ENCODE results near the gene PROSER1. TPM values are rescaled to one million over a fixed set of nuclear protein-coding genes. Genes with fewer than 3 reads are reported as not detected.
"Not testable (repeated sequence)": the region's sequence is repeated elsewhere in the genome, so short reads cannot be mapped to it uniquely, and the experiment has no call there.

Gene PROSER1
- total RNA-seq (10 to 100 TPM; 22.4 to 26.4 TPM), polyA plus RNA-seq (10 to 100 TPM in 1 of 2 donors, 1 to 10 TPM in 1; 2.0 to 10.7 TPM)
- long read RNA-seq, donor 1, partial matches to known transcripts, result 4 of 6 reads
- long read RNA-seq, donor 1, other reads (novel, unspliced or antisense), result 2 of 6 reads
- long read RNA-seq, donor 2, partial matches to known transcripts, result 1 of 3 reads
- long read RNA-seq, donor 2, other reads (novel, unspliced or antisense), result 2 of 3 reads

- H3K27me3 ChIP-seq (ENCODE audit: control insufficient read depth in 1 of 2, insufficient read depth in 2 of 2, low read length in 1 of 2), result no peaks in the 10 kb centered on the region
- peak within 1 kb of the TSS in 1 of 2 donors; percentile 64 for H3K27ac ChIP-seq (ENCODE audit: low read depth in 1 of 2, low read length in 2 of 2)
- no peaks in the 10 kb centered on the region for H3K9me3 ChIP-seq (ENCODE audit: control insufficient read depth, low read length)
- H3K36me3 ChIP-seq (ENCODE audit: control insufficient read depth in 1 of 2, insufficient read depth in 2 of 2, low read length in 1 of 2), result no peaks in the 10 kb centered on the region
- H3K4me3 ChIP-seq (ENCODE audit: low read length in 2 of 2), result peak within 1 kb of the TSS; percentile 78 to 100
- intact Hi-C loops (cut with DNase I), result loop anchor here in 1 of 2 donors (10.0 kb wide), 1 partner anchor 617 kb away; the partner anchor contains the start of gene COG6
- WGBS, 2 donors, result 0% methylated on average over 40 to 41 of the region's 41 CpGs
- DNase-seq (peak; percentile 96), ATAC-seq (ENCODE audit: low FRiP score) (peak; percentile 96)
- H3K4me1 ChIP-seq (ENCODE audit: control insufficient read depth in 1 of 2, insufficient read depth in 2 of 2, low read length in 2 of 2), result no peaks in the 10 kb centered on the region
These were observed at the start of gene PROSER1, which contains the start of gene NHLRC3 for GRCh38 chr13:39037880-39038568. TSS of gene PROSER1 (minus strand) at chr13:39038089. CDS start at chr13:39037242, 847 bp downstream. TSS of gene NHLRC3 (plus strand) at chr13:39038456. CDS start at chr13:39038640, 184 bp downstream.

GRCh38 chr13:39086251-39086945 is 48.5 kb upstream of the PROSER1 start:
- H3K4me1 ChIP-seq (ENCODE audit: control insufficient read depth in 1 of 2, insufficient read depth in 2 of 2, low read length in 2 of 2); DNase-seq; H3K27ac ChIP-seq (ENCODE audit: low read depth in 1 of 2, low read length in 2 of 2); intact Hi-C loops (cut with DNase I); H3K4me3 ChIP-seq (ENCODE audit: low read length in 2 of 2); H3K27me3 ChIP-seq (ENCODE audit: control insufficient read depth in 1 of 2, insufficient read depth in 2 of 2, low read length in 1 of 2); H3K36me3 ChIP-seq (ENCODE audit: control insufficient read depth in 1 of 2, insufficient read depth in 2 of 2, low read length in 1 of 2); H3K9me3 ChIP-seq (ENCODE audit: control insufficient read depth, low read length); ATAC-seq (ENCODE audit: low FRiP score): not testable (repeated sequence)
- WGBS, 2 donors, result 44 to 56% methylated on average over 1 of the region's 1 CpG

GRCh38 chr13:39073983-39074382 is 36.1 kb upstream of the PROSER1 start:
- ATAC-seq (ENCODE audit: low FRiP score) (no peak), DNase-seq (no peak)
- Histone ChIP-seq H3K4me1 (ENCODE audit: control insufficient read depth in 1 of 2, insufficient read depth in 2 of 2, low read length in 2 of 2) (no peaks in the 10 kb centered on the region), H3K9me3 (ENCODE audit: control insufficient read depth, low read length) (no peaks in the 10 kb centered on the region), H3K27ac (ENCODE audit: low read depth in 1 of 2, low read length in 2 of 2) (no peak overlapping the region), H3K4me3 (ENCODE audit: low read length in 2 of 2) (no peak overlapping the region), H3K36me3 (ENCODE audit: control insufficient read depth in 1 of 2, insufficient read depth in 2 of 2, low read length in 1 of 2) (no peaks in the 10 kb centered on the region), H3K27me3 (ENCODE audit: control insufficient read depth in 1 of 2, insufficient read depth in 2 of 2, low read length in 1 of 2) (no peaks in the 10 kb centered on the region)
- intact Hi-C loops (cut with DNase I), result no loop called here
- 46 to 47% methylated on average over 3 of the region's 3 CpGs for WGBS, 2 donors

DNA sequence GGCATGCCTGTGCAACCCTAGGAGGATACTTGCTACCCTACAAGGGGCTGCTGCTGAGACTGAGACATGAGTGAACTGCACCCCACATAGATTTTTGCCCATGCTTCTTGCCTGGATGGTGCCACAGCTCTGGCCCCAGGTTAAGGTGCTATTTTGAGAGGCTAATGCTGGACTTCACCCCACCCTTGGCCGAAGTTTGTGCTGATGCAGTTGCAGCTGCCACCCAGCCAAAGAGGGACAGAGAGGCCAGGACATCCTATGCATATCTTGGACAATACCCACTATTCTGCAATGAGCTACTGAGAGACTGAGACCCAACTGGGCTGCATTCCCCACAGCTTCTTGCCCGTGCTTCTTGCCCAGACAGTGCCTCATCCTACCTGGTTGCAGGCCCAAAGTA is 35.0 kb upstream of the PROSER1 start:
- ATAC-seq (ENCODE audit: low FRiP score) (no peak), DNase-seq (no peak)
- H3K27me3 ChIP-seq (ENCODE audit: control insufficient read depth in 1 of 2, insufficient read depth in 2 of 2, low read length in 1 of 2), result no peaks in the 10 kb centered on the region
- H3K4me1 ChIP-seq (ENCODE audit: control insufficient read depth in 1 of 2, insufficient read depth in 2 of 2, low read length in 2 of 2), result no peaks in the 10 kb centered on the region
- H3K27ac ChIP-seq (ENCODE audit: low read depth in 1 of 2, low read length in 2 of 2), result no peak overlapping the region
- no peak overlapping the region for H3K4me3 ChIP-seq (ENCODE audit: low read length in 2 of 2)
- no peaks in the 10 kb centered on the region for H3K9me3 ChIP-seq (ENCODE audit: control insufficient read depth, low read length)
- H3K36me3 ChIP-seq (ENCODE audit: control insufficient read depth in 1 of 2, insufficient read depth in 2 of 2, low read length in 1 of 2), result no peaks in the 10 kb centered on the region
- 50 to 63% methylated on average over 2 of the region's 2 CpGs for WGBS, 2 donors
- intact Hi-C loops (cut with DNase I), result no loop called here

DNA sequence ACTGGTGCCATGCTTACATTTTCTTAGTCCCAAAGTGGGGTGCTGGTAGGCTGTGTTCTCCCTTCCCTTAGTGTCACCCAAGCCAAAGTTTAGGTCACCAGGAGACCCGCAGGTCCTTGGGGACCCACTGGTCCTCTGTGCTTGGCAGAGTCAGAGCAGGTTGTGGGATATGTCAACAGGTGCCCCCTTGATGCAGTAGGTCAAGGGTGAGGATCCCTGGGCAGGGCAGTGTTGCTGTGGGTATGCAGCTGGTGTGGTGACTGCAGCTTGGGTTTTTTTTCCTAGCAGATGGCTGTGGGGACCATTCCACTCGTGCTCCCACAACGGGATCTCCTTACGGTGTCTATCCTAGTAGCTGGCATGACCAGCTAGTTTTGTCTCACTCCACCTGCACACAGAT is 24.1 kb upstream of the PROSER1 start:
- intact Hi-C loops (cut with DNase I), result no loop called here
- no peaks in the 10 kb centered on the region for H3K36me3 ChIP-seq (ENCODE audit: control insufficient read depth in 1 of 2, insufficient read depth in 2 of 2, low read length in 1 of 2)
- H3K27me3 ChIP-seq (ENCODE audit: control insufficient read depth in 1 of 2, insufficient read depth in 2 of 2, low read length in 1 of 2), result no peaks in the 10 kb centered on the region
- H3K4me1 ChIP-seq (ENCODE audit: control insufficient read depth in 1 of 2, insufficient read depth in 2 of 2, low read length in 2 of 2), result no peaks in the 10 kb centered on the region
- H3K4me3 ChIP-seq (ENCODE audit: low read length in 2 of 2), result no peak overlapping the region
- no peak for DNase-seq
- H3K27ac ChIP-seq (ENCODE audit: low read depth in 1 of 2, low read length in 2 of 2), result no peak overlapping the region
- no peak for ATAC-seq (ENCODE audit: low FRiP score)
- H3K9me3 ChIP-seq (ENCODE audit: control insufficient read depth, low read length), result no peaks in the 10 kb centered on the region
- 96 to 98% methylated on average over 4 of the region's 4 CpGs for WGBS, 2 donors

GRCh38 chr13:39058040-39058439 is 20.2 kb upstream of the PROSER1 start:
- Histone ChIP-seq H3K4me1 (ENCODE audit: control insufficient read depth in 1 of 2, insufficient read depth in 2 of 2, low read length in 2 of 2) (no peaks in the 10 kb centered on the region), H3K27me3 (ENCODE audit: control insufficient read depth in 1 of 2, insufficient read depth in 2 of 2, low read length in 1 of 2) (no peaks in the 10 kb centered on the region), H3K27ac (ENCODE audit: low read depth in 1 of 2, low read length in 2 of 2) (no peak overlapping the region), H3K9me3 (ENCODE audit: control insufficient read depth, low read length) (no peaks in the 10 kb centered on the region), H3K4me3 (ENCODE audit: low read length in 2 of 2) (no peak overlapping the region), H3K36me3 (ENCODE audit: control insufficient read depth in 1 of 2, insufficient read depth in 2 of 2, low read length in 1 of 2) (no peaks in the 10 kb centered on the region)
- DNase-seq (no peak), ATAC-seq (ENCODE audit: low FRiP score) (no peak)
- intact Hi-C loops (cut with DNase I), result no loop called here

GRCh38 chr13:39056018-39056417 is 18.1 kb upstream of the PROSER1 start:
- 98 to 100% methylated on average over 1 of the region's 1 CpG for WGBS, 2 donors

DNA sequence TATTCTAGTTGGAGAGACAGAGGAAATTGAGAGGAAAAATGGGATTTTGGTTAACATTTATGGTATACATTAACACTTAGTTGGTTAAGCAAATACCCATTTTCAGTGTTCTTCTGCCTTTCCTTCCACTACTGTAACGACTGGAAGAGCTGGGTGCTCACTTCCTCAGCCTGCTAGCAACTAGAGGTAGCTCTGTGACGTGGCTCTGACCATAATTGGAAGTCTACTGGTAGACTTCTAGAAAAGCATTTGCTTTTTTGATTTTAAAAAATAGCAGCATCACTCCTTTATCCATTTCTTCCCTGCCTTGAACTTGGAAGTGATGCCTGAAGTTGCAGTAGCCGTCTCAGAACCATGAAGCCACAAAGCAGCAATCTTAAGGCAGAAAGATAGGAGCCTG is 16.2 kb upstream of the PROSER1 start:
- no peak overlapping the region for H3K4me3 ChIP-seq (ENCODE audit: low read length in 2 of 2)
- no peak overlapping the region for H3K27ac ChIP-seq (ENCODE audit: low read depth in 1 of 2, low read length in 2 of 2)
- no peaks in the 10 kb centered on the region for H3K4me1 ChIP-seq (ENCODE audit: control insufficient read depth in 1 of 2, insufficient read depth in 2 of 2, low read length in 2 of 2)
- 64 to 65% methylated on average over 3 of the region's 3 CpGs for WGBS, 2 donors
- H3K27me3 ChIP-seq (ENCODE audit: control insufficient read depth in 1 of 2, insufficient read depth in 2 of 2, low read length in 1 of 2), result no peaks in the 10 kb centered on the region
- no peaks in the 10 kb centered on the region for H3K9me3 ChIP-seq (ENCODE audit: control insufficient read depth, low read length)
- no peak for ATAC-seq (ENCODE audit: low FRiP score)
- DNase-seq, result no peak
- intact Hi-C loops (cut with DNase I), result loop anchor here (5.0 kb wide), 1 partner anchor 563 kb away; no protein-coding TSS in a partner anchor
- H3K36me3 ChIP-seq (ENCODE audit: control insufficient read depth in 1 of 2, insufficient read depth in 2 of 2, low read length in 1 of 2), result no peaks in the 10 kb centered on the region

More at GRCh38 chr13:39056018-39056417, 18.1 kb upstream of the PROSER1 start:
- Histone ChIP-seq H3K9me3 (ENCODE audit: control insufficient read depth, low read length) (no peaks in the 10 kb centered on the region), H3K27me3 (ENCODE audit: control insufficient read depth in 1 of 2, insufficient read depth in 2 of 2, low read length in 1 of 2) (no peaks in the 10 kb centered on the region), H3K27ac (ENCODE audit: low read depth in 1 of 2, low read length in 2 of 2) (no peak overlapping the region), H3K36me3 (ENCODE audit: control insufficient read depth in 1 of 2, insufficient read depth in 2 of 2, low read length in 1 of 2) (no peaks in the 10 kb centered on the region), H3K4me1 (ENCODE audit: control insufficient read depth in 1 of 2, insufficient read depth in 2 of 2, low read length in 2 of 2) (no peaks in the 10 kb centered on the region), H3K4me3 (ENCODE audit: low read length in 2 of 2) (no peak overlapping the region)
- DNase-seq (no peak), ATAC-seq (ENCODE audit: low FRiP score) (no peak)
- intact Hi-C loops (cut with DNase I), result no loop called here
